GM12878 (cell line): Measurements from ENCODE around the gene TMEM235. TPM values are rescaled to one million over a fixed set of nuclear protein-coding genes. Genes with fewer than 3 reads are reported as not detected.

Experiments used
- ATAC-seq: fragments of 200-7000 bp; cut with Tn5 transposase; 3 replicates; pipeline ENCODE4 v1.9.1; 2020; ENCODE audit warnings: mild to moderate bottlenecking, moderate library complexity
- BruUV-seq: library from RNA; stranded (reverse); fragments of 400-500 nt; replicated peaks from 2 replicates; lab custom pipeline; 2021; lab: Mats Ljungman, UMichigan
- CTCF ChIA-PET: fragments of 300-600 bp; sonication (Branson Sonifier 250); formaldehyde crosslinking; extraction: SDS; loops from one replicate; lab custom pipeline; 2021; ENCODE audit warnings: inconsistent platforms; lab: Yijun Ruan, JAX
- POLR2A ChIA-PET: fragments of 350-600 bp; formaldehyde crosslinking; extraction: SDS; loops from one replicate; lab custom pipeline; 2021; ENCODE audit warnings: inconsistent platforms; lab: Charles Lee
- RAD21 ChIA-PET: fragments of 300-600 bp; sonication (Branson Sonifier 250); formaldehyde crosslinking; loops from one replicate; lab custom pipeline; 2023; ENCODE audit warnings: antibody characterized with exemption; ENCODE audit not compliant: unreplicated experiment; lab: Charles Lee
- SMC1A ChIA-PET: fragments of 300-600 bp; sonication (Branson Sonifier 250); formaldehyde crosslinking; loops from one replicate; lab custom pipeline; 2023; ENCODE audit not compliant: unreplicated experiment, uncharacterized antibody; lab: Charles Lee
- DNase-seq: peaks from one replicate; pipeline ENCODE4 v3.0.0-alpha.2; 2011; ENCODE audit warnings: low read depth, low spot score
- FAIRE-seq: peaks from 3 replicates; lab custom pipeline; 2011; peaks lifted over from hg19 to GRCh38; lab: Jason Lieb, UNC
- H2AFZ ChIP-seq: 2 replicates; pipeline ENCODE4 v1.6.0; 2011; ENCODE audit warnings: low read depth, low read length, control low read depth; ENCODE audit not compliant: control insufficient read depth
- H3K27ac ChIP-seq: 2 replicates; pipeline ENCODE4 v1.5.1; 2011; ENCODE audit warnings: control low read depth; ENCODE audit not compliant: control insufficient read depth, insufficient read depth
- H3K27me3 ChIP-seq, 2 experiments: replicated peaks in 1 of 2; 2 replicates each; pipeline versions ENCODE4 v1.6.0 to v1.6.1; 2011; ENCODE audit warnings: low read length in 1 of 2; ENCODE audit not compliant: control insufficient read depth in 2 of 2, insufficient read depth in 2 of 2
- H3K36me3 ChIP-seq, 2 experiments: 2 replicates each; pipeline ENCODE4 v1.5.1; 2011; ENCODE audit warnings: low read length in 1 of 2; ENCODE audit not compliant: control insufficient read depth in 2 of 2, insufficient read depth in 2 of 2
- H3K4me1 ChIP-seq: 2 replicates; pipeline ENCODE4 v1.6.1; 2011; ENCODE audit warnings: mild to moderate bottlenecking, low read length, moderate library complexity, mixed read lengths; ENCODE audit not compliant: control insufficient read depth, insufficient read depth
- H3K4me2 ChIP-seq: 2 replicates; pipeline ENCODE4 v1.6.0; 2011; ENCODE audit warnings: control low read depth; ENCODE audit not compliant: control insufficient read depth, insufficient read depth
- H3K4me3 ChIP-seq: fragments of 200-600 bp; sonication (generic); 2 replicates; pipeline ENCODE4 v1.5.1; 2016
- H3K79me2 ChIP-seq: 2 replicates; pipeline ENCODE4 v1.6.0; 2011; ENCODE audit warnings: low read length; ENCODE audit not compliant: control insufficient read depth, insufficient read depth
- H3K9ac ChIP-seq: 2 replicates; pipeline ENCODE4 v1.8.0; 2011; ENCODE audit warnings: low read length, control low read depth, mixed read lengths; ENCODE audit not compliant: control insufficient read depth, insufficient read depth
- H3K9me3 ChIP-seq: replicated peaks from 3 replicates; pipeline ENCODE4 v1.5.1; 2011; ENCODE audit warnings: mild to moderate bottlenecking, low read length; ENCODE audit not compliant: control insufficient read depth, insufficient read depth
- H4K20me1 ChIP-seq: 2 replicates; pipeline ENCODE4 v1.6.0; 2011; ENCODE audit not compliant: control insufficient read depth, insufficient read depth
- BACH1 ChIP-seq: fragments of 450-650 bp; IDR thresholded peaks from 2 replicates; pipeline ENCODE4 v1.6.1; 2017; ENCODE audit warnings: mild to moderate bottlenecking, borderline replicate concordance
- CBX3 ChIP-seq: fragments of 200-600 bp; sonication (generic); IDR thresholded peaks from 2 replicates; pipeline ENCODE4 v1.6.1; 2016; ENCODE audit warnings: low read depth, borderline replicate concordance
- CREM ChIP-seq: IDR thresholded peaks from 2 replicates; pipeline ENCODE4 v1.6.1; 2014; ENCODE audit warnings: antibody characterized with exemption, low read depth
- E4F1 ChIP-seq: fragments of 450-650 bp; IDR thresholded peaks from 2 replicates; pipeline ENCODE4 v1.6.1; 2018; ENCODE audit warnings: borderline replicate concordance, mild to moderate bottlenecking; ENCODE audit not compliant: partially characterized antibody
- EED ChIP-seq: sonication (generic); IDR thresholded peaks from 2 replicates; pipeline ENCODE4 v1.6.1; 2016; ENCODE audit warnings: antibody characterized with exemption, low read depth
- EZH2 ChIP-seq: IDR thresholded peaks from 2 replicates; pipeline ENCODE4 v1.6.1; 2012; ENCODE audit warnings: low read depth, mild to moderate bottlenecking, control low read depth, inconsistent platforms, low read length, borderline replicate concordance; ENCODE audit not compliant: control insufficient read depth
- HCFC1 ChIP-seq: fragments of 150-350 bp; IDR thresholded peaks from 2 replicates; pipeline ENCODE4 v1.6.1; 2014; ENCODE audit warnings: low read length
- IKZF2 ChIP-seq, 2 experiments: fragments of 450-650 bp; IDR thresholded peaks; 2 replicates each; pipeline ENCODE4 v1.6.1; 2017; ENCODE audit warnings: mild to moderate bottlenecking in 2 of 2, moderate library complexity in 2 of 2
- REST ChIP-seq: IDR thresholded peaks from 2 replicates; pipeline ENCODE4 v1.6.1; 2012; ENCODE audit warnings: mild to moderate bottlenecking, low read depth, low read length
- STAT3 ChIP-seq: IDR thresholded peaks from 2 replicates; pipeline ENCODE4 v1.6.1; 2011; ENCODE audit warnings: low read depth, low read length, improper control_type of control experiment
- ZBTB40 ChIP-seq: fragments of 450-650 bp; IDR thresholded peaks from 2 replicates; pipeline ENCODE4 v1.6.1; 2016; ENCODE audit warnings: mild to moderate bottlenecking, moderate library complexity, borderline replicate concordance
- WGBS: methylation state at CpG from one replicate; pipeline ENCODE4 v1.1.6; 2016; ENCODE audit warnings: low lambda C conversion rate; ENCODE audit not compliant: insufficient replicate concordance, insufficient coverage; ENCODE audit errors: missing lambda C conversion rate; 5-methylcytosine and 5-hydroxymethylcytosine counted together
- in situ Hi-C: fragments of 300-500 bp; cut with MboI; formaldehyde crosslinking; loops from 9 replicates; pipeline ENCODE4 v1.14.3; 2018; ENCODE audit warnings: mixed read lengths
- intact Hi-C: fragments of 100-400 bp; cut with micrococcal nuclease; formaldehyde crosslinking; loops from one replicate; pipeline ENCODE4 v1.14.2; 2022; ENCODE audit not compliant: unreplicated experiment
- polyA plus RNA-seq, 11 experiments: library from polyadenylated mRNA; depleted of rRNA in 4 of 11; unstranded in 6 of 11; stranded (reverse) in 5 of 11; fragments of >200 nt; fragmentation: Nextera tagmentation in 4 of 11; fragmentation: Illumina TruSeq in 1 of 11; extraction: Ambion mirVana in 4 of 11; extraction: Trizol in 1 of 11; gene quantifications; 1 replicate in 1 of 11; 2 replicates in 10 of 11; pipeline versions ENCODE4 v1.2.1 to v1.2.3, GENCODE V29; 2011 to 2016; ENCODE audit warnings: inconsistent platforms in 2 of 11, missing spikeins in 2 of 11, low read depth in 1 of 11
- total RNA-seq, 4 experiments: library from RNA; depleted of rRNA in 3 of 4; stranded (reverse); fragments of >200 nt in 3 of 4; fragmentation: Illumina TruSeq in 1 of 4; extraction: Trizol in 1 of 4; gene quantifications; 2 replicates each; pipeline versions ENCODE4 v1.2.1 to v1.2.3, GENCODE V29; 2013 to 2021

TMEM235 gene
- total and polyA plus RNA-seq, 10 of the 15 experiments (the other 5 are each of a cell fraction or from before 2014, with no cell fraction given), result not detected

GRCh38 chr17:78253946-78254672, 22.7 kb downstream of the TMEM235 start:
- ChIA-PET SMC1A (no interaction called here), CTCF (interaction anchor here (0.6 to 5.9 kb wide), 5 partner anchors 7 to 235 kb away, joined by 3 to 82 read pairs (median 8); no protein-coding TSS in a partner anchor), RAD21 (interaction anchor here (0.6 kb wide), 2 partner anchors 72 to 169 kb away, joined by 3 read pairs; no protein-coding TSS in a partner anchor), POLR2A (interaction anchor here (0.6 to 1.6 kb wide), 4 partner anchors 12 to 145 kb away, joined by 3 to 5 read pairs (median 3); no protein-coding TSS in a partner anchor)
- Histone ChIP-seq H3K79me2 (no peaks in the 10 kb centered on the region), H3K27ac (peak overlapping the region; percentile 53), H3K4me2 (peak overlapping the region; percentile 52), H3K36me3 (no peaks in the 10 kb centered on the region), H3K9ac (peak overlapping the region; percentile 66), H4K20me1 (no peaks in the 10 kb centered on the region), H3K4me3 (peak overlapping the region; percentile 77), H2AFZ (peak overlapping the region; percentile 97), H3K9me3 (no peaks in the 10 kb centered on the region), H3K27me3 (no peaks in the 10 kb centered on the region; a peak in 1 of 4 replicates), H3K4me1 (peaks cover 51% of the 10 kb centered on the region)
- intact Hi-C loops (loop anchor here (5.0 kb wide), 1 partner anchor 67 kb away; the partner anchor contains the start of genes AFMID and TK1), in situ Hi-C loops (no loop called here)
- WGBS, result 2% methylated on average over 70 of the region's 73 CpGs
- FAIRE-seq, result peak; percentile 95
- ATAC-seq, result peak; percentile 79
- no peak for DNase-seq
- BruUV-seq, result no TSS peak
- peak; percentile 95 for TF ChIP-seq CREM
- peak in 1 of 2 experiments; percentile 74; a peak in 3 of 4 replicates for TF ChIP-seq IKZF2 (IDR thresholded peaks at IDR 0.05)
- TF ChIP-seq REST, result no peak
- TF ChIP-seq E4F1, result no peak
- peak; percentile 99 for TF ChIP-seq HCFC1
- 0 out of 2 replicates have a peak, but pooled peaks have one; percentile 44 for TF ChIP-seq EED
- TF ChIP-seq BACH1, result no peak
- TF ChIP-seq STAT3, result no peak
- no peak; the same call in 1 of the 2 replicates for TF ChIP-seq ZBTB40
- no peak for TF ChIP-seq EZH2
- TF ChIP-seq CBX3, result no peak
